HG02623 (cell line): Measurements from ENCODE around the gene GSX2.

ENCODE experiments used
- ATAC-seq: cut with Tn5 transposase; IDR thresholded peaks from one replicate; pipeline ENCODE4 v1.9.1; 2021; ENCODE audit warnings: moderate library complexity; ENCODE audit not compliant: unreplicated experiment

GSX2 gene

DNA sequence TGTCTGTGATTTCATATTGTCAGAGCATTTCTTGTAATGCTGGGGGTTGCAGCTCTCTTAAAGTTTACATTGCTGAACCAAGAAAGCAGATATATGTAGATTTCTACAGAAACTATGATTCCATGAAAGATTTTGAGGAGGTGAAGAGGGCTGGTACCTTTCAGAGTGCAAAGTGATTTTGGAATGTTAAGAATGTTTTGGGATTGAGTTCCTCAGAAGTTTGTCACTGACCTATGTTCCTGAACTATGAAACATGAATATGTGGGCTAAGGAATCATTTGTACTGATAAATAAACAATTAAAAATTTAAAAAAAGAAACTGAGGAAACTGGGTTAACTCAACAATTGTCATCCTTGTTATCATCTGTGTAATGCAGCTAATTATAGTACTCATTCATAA is 23.3 kb upstream of the GSX2 start:
- ATAC-seq = no peak

DNA sequence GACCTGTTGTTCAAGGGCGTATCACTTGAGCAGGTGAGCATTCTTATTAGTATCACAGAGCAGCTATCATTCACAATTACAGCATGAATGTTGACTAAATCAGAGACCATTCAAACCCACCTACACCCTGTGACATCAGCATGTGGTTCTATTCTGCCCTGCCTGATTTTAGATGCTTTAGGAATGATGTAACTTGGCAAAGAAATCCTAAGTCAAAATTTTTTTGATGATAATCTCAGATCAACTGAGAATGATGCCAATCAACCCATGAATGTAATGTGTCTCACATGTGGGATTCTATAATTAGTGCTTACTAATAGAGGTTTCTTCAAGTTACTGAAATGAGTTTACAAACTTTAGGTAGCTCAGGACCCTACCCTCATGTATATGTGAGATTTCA is 22.2 kb upstream of the GSX2 start:
- ATAC-seq = no peak

DNA sequence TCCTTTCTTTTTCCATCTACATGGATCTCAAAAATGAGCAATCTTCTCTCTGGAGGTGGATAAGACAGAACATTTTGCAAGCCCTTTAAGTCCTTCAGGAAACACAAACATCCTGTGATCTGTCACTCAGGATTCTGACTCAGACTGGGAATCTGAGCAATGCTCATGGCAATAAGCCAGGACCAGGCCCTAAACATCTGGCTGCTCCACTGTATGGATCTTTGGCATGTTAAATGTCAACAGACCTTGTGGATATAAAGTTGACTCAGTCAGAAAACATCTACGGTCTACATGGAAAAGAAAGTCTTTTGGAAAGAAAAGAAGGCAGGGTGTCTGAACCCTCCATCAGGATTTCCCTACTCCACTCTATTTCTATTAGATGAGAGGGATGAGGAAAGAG is 17.8 kb upstream of the GSX2 start:
- ATAC-seq = no peak

DNA sequence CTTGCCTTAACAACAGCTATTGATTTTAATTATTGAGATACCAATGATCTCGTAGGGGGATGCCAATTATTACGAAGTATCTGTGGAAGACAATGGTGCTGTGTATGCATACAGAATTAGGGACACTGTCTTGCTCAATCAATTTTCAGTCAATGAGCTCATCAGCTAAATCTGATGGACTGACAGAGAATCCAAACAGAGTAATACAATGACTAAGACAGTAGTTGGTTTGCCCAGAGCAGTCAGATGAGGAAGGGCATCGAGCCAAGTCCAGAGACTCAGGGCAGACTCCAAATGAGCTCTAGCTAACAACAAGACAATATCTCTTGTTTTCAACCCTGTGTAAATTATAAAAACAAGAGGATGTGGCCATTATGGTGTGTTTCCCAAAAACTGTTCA is 14.7 kb upstream of the GSX2 start:
- ATAC-seq = no peak

DNA sequence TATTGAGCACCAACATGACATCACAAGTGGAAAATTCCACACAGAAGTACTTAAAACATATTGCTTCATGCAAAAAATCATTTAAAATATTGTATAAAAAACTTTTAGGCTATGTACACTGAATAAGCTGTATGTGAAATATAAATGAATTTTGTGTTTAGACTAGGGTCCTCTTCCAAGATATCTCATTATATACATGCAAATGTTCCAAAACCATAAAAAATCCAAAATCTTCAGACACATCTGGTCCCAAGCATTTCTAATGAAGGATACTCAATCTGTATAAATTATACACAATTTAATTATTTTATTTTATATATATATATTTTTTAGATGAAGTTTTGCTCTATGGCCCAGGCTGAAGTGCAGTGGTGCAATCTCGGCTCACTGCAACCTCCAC is 10.1 kb upstream of the GSX2 start:
- ATAC-seq = no peak

DNA sequence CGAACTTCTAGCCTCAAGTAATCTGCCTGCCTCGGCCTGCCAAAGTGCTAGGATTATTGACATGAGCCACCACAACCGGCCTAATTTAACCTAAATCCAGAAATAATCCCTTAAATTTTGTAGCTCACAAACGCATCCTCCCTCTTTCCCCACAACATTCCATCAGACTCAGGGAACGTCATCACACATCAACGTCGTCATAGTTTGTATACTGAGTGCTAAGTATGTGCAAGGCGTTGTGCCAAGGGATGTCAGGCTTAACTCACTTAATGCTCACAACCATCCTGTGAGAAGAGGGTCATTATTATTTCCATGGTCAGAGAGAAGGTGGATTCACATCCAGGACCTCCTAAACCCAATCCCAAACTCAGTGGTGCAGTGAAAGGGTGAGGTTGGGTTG is 9.6 kb upstream of the GSX2 start:
- no peak for ATAC-seq

DNA sequence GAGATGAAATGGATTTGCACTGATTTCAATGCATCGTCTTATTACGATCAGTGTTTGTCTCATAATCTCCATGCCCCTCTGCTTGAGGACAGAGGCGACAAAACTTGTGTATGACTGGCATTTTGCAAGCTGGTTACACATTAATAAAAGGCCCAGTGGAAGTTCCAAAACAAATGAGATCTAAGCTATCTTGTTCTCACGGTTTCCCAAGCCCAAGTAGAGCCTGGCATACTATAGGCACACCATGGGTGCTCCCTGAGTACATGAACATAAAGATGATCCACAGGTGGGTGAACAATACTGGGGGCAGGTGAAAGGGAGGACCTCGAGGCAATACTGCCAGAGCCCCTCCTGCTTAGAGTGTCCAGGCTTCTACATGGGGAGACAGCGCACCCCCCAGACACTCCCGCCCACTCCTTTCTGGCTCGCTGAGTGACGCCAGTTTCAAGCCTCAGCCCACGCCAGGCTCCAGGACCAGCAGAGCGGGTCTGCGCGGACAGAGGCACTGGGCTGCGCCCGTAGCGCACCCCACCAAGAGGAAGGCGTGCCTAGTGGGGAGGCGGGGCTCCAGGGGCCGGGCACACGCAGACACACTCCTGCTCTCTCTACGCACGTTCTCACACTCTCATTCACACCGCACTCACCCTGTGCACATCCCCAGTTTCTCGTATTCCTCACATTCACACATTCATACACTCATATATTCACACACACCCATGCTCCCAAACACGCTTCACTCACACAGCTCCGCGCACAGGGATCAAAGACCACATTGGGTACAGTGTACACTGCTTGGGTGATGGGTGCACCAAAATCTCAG is 8.9 kb upstream of the GSX2 start:
- no peak for ATAC-seq

DNA sequence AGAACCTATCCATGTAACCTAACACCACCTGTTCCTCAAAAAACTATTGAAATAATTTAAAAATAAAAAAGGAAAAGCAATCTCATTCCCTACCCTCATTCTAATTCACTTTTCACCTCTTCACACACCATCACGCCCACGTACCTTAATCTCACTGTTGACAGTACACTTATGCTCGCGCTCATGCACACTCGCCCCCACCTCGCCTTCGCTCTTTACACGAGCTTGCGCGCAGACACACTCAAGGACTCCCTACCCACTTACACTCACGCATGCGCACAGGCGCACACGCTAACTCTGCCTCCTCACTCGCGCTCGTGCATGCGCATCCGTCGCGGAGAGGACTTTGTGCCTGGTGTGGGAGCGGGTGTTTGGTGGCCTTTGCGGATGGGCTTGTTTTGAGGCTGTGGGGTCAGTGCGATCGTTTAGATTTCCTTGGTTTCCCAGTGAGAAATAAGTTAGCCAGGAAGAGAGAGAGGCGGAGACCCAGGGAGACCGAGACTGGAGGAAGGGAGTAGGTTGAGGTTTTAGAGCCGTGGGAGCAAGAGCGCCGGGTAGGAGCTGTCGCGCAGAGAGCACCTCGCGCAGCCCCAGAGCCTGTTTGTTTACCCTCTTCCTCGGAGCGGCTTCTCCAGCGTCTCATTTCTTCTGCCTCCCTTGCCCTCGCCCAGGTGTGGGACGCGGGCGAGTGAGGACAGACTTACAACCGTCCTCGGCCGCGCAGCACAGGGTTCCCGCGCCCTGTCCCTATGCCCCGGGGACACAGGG is 8.1 kb upstream of the GSX2 start:
- no peak for ATAC-seq

DNA sequence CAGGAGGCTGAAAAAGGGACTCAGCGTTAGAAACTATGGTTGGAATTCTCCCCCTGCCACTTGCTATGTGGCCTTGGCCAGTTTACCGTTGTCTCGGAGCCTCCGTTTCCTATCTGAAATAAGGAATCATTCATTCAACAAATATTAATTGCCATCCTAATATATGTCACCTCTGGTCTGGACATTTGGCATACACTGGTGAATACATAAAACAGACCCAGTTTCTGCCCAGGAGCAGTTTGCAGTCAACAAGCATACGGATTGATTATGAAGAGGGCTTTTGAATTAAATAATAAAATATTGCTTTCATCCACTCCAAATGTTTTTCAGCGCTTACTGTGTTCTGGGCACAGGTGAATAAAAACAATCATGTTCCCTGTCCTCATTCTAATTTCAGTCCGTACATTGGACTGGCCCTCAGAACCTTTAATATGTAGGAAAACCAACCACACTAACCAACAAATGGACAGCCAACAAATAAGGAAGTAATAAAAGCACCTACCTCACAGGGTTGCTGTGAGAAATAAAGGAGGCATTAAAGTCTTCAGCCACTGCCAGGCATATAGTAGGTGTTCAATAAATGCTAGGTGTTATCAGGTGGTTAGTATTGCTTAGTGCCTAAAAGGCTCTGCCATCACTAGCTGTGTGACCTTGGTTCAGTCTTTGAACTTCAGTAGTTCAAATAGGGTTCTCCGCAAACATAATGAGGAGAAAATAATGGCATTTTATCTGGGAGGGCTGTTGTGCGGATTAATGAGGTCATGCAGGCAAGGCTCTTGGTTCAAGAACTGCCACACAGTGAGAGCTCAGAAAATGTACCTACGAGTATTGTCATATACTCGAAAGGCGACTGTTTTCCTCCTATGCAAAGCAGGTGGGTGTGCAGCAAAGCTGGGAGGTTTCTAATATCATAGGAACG is 7.3 kb upstream of the GSX2 start:
- ATAC-seq = no peak

DNA sequence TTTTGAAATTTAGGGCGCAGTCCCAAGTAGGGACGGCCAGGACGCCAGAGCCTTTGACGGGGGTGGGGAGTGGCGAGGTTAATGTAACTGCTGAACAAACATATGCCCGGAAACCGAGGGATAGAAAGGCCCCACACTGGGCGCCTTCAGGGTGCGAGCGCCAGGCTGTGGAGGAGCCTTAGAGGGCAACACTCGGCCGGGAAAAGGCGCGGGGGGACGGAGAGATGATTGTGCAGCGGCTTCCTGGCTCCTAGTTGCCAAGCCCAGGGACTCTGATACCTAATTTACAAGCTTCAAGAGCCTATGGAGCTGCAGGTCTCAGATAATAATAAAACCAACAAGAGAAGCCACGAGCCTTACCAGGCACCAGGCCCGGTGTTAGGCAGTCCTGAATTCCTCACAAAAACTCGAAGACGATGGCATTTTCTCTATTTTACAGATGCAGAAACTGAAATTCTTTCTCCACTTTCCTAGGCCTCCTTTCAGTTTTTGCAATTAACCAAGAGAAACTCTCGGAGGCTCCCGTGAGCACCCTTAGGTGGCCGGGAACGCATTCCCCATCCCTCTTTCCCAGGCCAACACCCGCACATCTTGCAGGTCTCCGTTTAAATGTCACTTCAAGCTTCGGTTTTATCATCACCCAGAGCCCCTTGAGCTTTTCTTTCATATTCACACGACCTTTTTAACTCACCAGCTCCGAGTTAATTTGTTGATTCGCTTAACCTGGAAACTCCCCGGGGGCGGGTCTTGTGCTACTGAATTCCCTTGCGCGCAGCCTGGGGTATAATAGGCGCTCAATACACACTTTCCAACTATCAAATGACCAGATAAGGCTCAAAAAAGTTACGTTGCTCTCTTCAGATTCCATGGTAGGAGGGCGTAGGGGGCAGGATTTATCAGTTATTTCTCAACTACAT is 6.4 kb upstream of the GSX2 start:
- no peak for ATAC-seq

DNA sequence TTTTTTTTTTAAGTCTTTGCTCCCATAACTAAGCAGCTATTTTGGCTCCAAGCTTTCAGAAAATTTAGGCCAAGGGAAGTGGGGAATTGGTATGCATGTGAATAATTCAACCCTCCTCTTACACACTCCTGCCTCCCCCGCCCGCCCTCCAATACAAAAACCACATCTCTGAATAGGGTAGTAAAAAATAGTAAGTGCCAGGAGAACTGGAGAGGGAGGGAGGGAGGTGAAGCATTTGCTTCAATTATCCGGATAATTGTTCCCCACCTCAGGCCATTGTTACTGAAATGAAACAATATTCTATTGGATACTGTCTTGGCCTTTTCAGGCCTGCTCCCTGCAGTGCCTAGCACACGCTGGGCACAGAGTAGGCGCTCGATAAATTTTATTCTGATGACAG is 5.5 kb upstream of the GSX2 start:
- ATAC-seq = no peak

DNA sequence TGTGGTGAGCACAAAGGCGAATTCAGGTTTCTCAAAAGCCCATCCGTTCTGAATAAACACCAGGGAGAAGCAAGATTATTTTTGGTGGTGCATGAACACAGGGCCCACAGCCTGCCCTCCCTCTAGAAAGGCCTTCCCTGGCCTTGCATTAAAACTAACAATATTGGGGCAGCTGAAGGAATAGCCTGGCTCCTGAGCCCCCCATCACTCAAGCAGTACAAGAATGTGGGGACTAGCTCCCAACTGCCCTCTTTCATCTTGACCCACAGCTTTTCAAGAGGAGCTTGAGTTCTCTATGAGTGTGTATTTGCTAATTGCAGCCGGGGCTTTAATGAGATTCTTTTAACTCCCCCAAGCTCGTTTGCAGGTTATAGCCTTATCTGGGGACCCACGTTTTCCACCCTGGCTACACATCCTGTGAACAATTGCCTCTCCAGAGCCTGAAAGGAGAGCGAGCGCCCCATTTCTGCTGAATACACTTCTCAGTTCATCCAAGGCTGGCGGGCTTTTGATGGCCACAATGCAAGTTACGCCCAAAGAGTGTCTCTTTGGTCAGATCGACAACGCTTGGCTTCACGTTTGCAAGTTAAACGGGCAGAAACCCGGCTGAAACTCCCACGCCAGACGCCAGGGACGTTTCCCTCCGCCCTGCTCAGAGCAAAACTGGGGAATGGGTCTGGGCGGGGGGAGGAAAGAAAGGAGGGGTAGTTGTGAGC is 4.7 kb upstream of the GSX2 start:
- no peak for ATAC-seq

DNA sequence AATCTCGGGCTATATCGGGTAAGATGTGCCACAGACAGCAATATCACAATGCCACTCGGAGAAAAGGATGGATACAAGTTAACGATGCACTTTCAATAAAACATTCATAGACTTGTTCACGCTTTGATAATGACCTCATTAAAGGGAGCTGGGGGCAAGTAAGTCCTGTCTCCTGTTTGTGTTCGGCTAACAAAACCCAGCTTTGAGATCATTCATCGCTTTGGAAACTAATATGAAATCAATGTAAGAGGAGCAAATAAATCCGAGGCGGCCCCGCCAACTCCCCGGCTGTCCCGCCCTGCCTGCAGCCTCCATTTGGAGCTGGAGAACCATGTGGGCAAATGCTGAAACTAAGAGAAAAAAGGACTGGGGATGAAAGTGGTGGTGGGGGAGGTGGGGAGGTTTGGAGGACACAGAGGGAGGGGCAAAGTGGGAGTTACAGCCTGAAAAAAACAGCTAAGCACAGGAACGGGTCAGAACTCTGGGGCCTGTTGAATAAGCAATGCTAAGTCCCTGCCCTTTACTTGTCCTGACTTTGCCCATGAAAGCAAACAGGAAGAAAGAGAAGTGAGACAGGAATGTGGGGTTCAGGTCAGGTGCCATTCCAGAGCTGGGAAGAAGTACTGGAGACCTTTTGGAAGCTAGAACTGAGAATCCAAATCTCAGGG is 3.5 kb upstream of the GSX2 start:
- no peak for ATAC-seq

DNA sequence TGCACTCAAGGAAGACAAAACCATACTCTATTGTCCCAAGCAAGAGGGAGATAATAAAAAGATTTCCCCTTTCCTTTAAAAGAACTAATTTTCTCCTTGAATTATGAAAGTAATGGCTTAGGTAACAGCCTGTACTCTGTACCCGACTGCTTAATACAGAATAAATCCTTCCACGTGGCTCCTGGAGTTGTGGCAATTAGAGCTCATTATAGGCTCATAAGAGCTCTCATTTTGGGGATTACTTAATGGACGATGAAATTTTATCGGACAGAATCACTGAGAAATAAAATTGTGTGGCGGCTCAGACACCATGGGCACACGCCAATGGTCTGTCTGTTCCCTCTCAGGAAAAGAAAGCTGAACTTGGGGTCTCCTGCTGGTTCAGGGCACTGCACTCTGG is 2.8 kb upstream of the GSX2 start:
- ATAC-seq = no peak

DNA sequence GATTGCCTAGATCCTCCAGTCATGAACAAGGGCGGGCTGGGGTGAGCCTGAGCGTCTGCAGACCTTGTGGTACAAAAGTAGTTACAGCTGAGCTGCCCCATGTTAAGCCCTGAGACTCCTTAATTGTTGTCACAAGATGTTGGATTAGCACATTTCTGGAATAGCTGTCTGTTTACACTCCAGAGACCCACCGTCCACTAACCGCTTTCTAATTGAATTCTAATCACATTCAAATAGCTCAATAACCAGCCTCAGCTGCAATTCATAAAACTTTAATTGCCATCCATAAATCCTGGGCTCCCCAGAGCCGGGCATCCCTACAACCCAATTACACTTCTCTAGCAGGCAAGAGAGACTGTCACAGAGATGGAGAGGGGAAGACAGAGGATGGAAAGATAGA is 1.6 kb upstream of the GSX2 start:
- no peak for ATAC-seq

DNA sequence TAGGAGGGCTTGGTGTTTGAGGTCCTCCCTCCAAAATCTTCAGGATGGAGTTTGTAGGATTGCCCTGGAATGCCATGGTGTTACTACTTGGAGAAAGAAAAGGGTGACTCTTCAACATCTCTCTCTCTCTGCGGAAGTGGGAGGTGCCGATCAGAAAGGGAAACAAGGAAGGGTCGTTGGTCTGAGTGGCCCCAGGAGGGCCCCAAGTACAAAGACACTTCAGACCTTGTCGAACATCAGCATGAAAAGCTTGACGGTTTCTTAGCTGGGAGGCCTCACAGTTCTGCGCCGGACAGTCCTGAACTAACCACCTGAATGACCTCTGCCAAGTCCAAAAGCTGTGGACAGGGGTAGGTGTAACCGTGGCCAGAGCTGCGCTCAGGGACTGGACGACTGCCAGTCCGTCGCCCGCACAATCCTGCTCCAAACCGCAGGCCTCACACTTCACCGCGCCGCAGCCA is 646 bp upstream of the GSX2 start:
- no peak for ATAC-seq

DNA sequence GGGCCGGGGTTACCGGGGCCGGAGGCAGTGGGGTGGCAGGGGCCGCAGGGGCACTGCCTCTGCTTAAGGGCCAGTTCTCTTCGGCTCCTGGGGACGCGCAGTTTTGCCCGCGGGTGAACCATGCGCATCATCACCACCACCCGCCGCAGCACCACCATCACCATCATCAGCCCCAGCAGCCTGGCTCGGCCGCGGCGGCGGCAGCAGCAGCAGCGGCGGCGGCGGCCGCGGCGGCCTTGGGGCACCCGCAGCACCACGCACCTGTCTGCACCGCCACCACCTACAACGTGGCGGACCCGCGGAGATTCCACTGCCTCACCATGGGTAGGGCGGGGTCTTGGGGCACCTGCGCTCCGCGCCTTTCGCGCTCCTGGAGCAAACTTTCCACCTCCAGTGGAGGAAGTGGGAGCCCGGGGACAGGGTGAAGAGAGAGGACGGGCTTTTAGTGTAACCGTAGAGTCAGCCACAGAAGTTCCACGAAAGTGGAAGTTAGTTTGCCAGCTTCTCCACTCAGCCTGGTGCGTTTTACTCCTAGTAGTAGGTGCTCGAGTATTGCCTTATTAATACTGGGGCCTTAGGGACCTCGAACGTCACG is 729 bp downstream of the GSX2 start:
- no peak for ATAC-seq

DNA sequence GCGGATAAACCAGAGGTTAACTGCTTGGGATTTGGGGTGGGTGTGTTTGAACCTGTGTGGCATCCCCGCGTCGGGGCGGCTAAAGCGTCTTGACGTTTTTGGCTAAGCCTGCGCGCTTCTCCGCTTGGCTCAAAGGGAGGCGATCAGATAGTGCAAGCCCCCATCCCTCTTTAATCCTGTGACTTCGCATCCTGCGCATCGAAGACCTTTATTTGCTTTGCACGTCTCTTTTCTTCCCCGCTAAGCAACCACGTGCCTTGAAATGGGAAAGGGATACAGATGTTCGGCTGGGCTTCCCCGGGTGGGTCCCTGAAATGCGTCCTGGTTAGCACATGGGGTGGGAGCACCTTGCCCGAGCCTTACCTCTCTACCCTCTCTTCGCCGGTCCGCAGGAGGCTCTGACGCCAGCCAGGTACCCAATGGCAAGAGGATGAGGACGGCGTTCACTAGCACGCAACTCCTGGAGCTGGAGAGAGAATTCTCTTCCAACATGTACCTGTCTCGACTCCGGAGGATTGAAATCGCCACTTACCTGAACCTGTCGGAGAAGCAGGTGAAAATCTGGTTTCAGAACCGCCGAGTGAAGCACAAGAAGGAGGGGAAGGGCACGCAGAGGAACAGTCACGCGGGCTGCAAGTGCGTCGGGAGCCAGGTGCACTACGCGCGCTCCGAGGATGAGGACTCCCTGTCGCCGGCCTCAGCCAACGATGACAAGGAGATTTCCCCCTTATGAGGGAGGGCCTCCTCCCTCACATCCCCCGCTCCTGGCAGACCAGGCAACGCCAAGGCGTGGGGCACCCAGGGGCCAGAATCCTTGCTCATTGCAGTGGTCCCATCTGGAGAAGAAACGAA is 1.5 kb downstream of the GSX2 start:
- ATAC-seq = no peak
